Stimulated activated CD4-positive, alpha-beta T cell treated with anti-CD3 and anti-CD28 coated beads, TNF-alpha, amount 100 ng/mL, for 48 hours (primary cell): ENCODE measurements around the gene FAM3D.

Source experiments
- DNase-seq, 3 donors: peaks; one replicate each; pipeline ENCODE4 v3.0.0-alpha.2; 2020; ENCODE audit warnings: low read depth in 3 of 3

The FAM3D gene

GRCh38 chr3:58594117-58594516 lies 72.5 kb downstream of the FAM3D start:
- DNase-seq = no peak

GRCh38 chr3:58591517-58592510 lies 74.8 kb downstream of the FAM3D start:
- DNase-seq = no peak

- DNase-seq = no peak
Observed at GRCh38 chr3:58588030-58588614, 78.5 kb downstream of the FAM3D start.

GRCh38 chr3:58586776-58587192 lies 79.8 kb downstream of the FAM3D start:
- DNase-seq = no peak

- no peak for DNase-seq
Observed at GRCh38 chr3:58585994-58586393, 80.6 kb downstream of the FAM3D start.

GRCh38 chr3:58585005-58585786 lies 81.4 kb downstream of the FAM3D start:
- peak; percentile 38 to 59 (median 52) for DNase-seq

GRCh38 chr3:58584690-58585004 lies 81.9 kb downstream of the FAM3D start:
- DNase-seq = no peak
